WI38 (cell line): Measurements from ENCODE around the gene DDR2.

Experiments used
- H3K4me3 ChIP-seq: 2 replicates; pipeline ENCODE4 v1.5.1; 2011; ENCODE audit warnings: low read depth, mild to moderate bottlenecking, control low read depth, low read length
- CTCF ChIP-seq: IDR thresholded peaks from 2 replicates; pipeline ENCODE4 v1.5.1; 2012; ENCODE audit warnings: low read depth, mild to moderate bottlenecking, control low read depth, low read length

Gene DDR2

GRCh38 chr1:162696286-162696862 lies 64.1 kb downstream of the DDR2 start:
- TF ChIP-seq CTCF: no peak
- peak overlapping the region; percentile 43 for H3K4me3 ChIP-seq

GRCh38 chr1:162697140-162697895 lies 65.1 kb downstream of the DDR2 start:
- TF ChIP-seq CTCF: no peak
- H3K4me3 ChIP-seq: no peak overlapping the region; the same call in 1 of the 2 replicates

GRCh38 chr1:162699366-162699765 lies 67.1 kb downstream of the DDR2 start:
- no peak for TF ChIP-seq CTCF

GRCh38 chr1:162700131-162700530 lies 67.9 kb downstream of the DDR2 start:
- no peak for TF ChIP-seq CTCF
- H3K4me3 ChIP-seq: no peak overlapping the region

More at GRCh38 chr1:162699366-162699765, 67.1 kb downstream of the DDR2 start:
- no peak overlapping the region for H3K4me3 ChIP-seq

- no peak for TF ChIP-seq CTCF
- H3K4me3 ChIP-seq: no peak overlapping the region
These were observed 69.0 kb downstream of the DDR2 start for GRCh38 chr1:162701286-162701685.

GRCh38 chr1:162702628-162703027 lies 70.4 kb downstream of the DDR2 start:
- no peak for TF ChIP-seq CTCF
- no peak overlapping the region for H3K4me3 ChIP-seq

- TF ChIP-seq CTCF: no peak
- H3K4me3 ChIP-seq: no peak overlapping the region
These were observed 71.4 kb downstream of the DDR2 start for GRCh38 chr1:162703708-162704107.
